K562 (cell line): Measurements from ENCODE around the gene NT5DC2. TPM values are rescaled to one million over a fixed set of nuclear protein-coding genes. Genes with fewer than 3 reads are reported as not detected.

Experiments
- ATAC-seq: fragments of 200-7000 bp; cut with Tn5 transposase; 3 replicates; pipeline ENCODE4 v1.9.1; 2020; ENCODE audit warnings: moderate library complexity
- BruUV-seq: library from RNA; stranded (reverse); fragments of 400-500 nt; replicated peaks from 2 replicates; lab custom pipeline; 2021; lab: Mats Ljungman, UMichigan
- CTCF ChIA-PET: fragments of 300-600 bp; formaldehyde crosslinking; extraction: SDS; loops from one replicate; lab custom pipeline; 2021; ENCODE audit warnings: low intra/inter-chr PET ratio; lab: Yijun Ruan, JAX
- POLR2A ChIA-PET: fragments of 300-600, 350-650 bp; sonication (Branson Sonifier 250); formaldehyde crosslinking; extraction: SDS; loops from one replicate; lab custom pipeline; 2021; ENCODE audit warnings: antibody characterized with exemption, inconsistent platforms; lab: Yijun Ruan, JAX
- DNase-seq, 4 experiments: peaks; one replicate each; pipeline versions ENCODE4 v3.0.0 to v3.0.0-alpha.2; 2011 to 2018; ENCODE audit warnings: low spot score in 3 of 4, mixed read lengths in 3 of 4; ENCODE audit errors: extremely low read depth in 1 of 4
- FAIRE-seq: peaks from 2 replicates; lab custom pipeline; 2011; peaks lifted over from hg19 to GRCh38; lab: Jason Lieb, UNC
- H2AFZ ChIP-seq: 2 replicates; pipeline ENCODE4 v1.6.0; 2011; ENCODE audit warnings: low read depth, low read length, control low read depth, inconsistent platforms
- H3K27ac ChIP-seq: fragments of 200-600 bp; 3 replicates; pipeline ENCODE4 v1.8.0; 2011; ENCODE audit warnings: low read depth, mild to moderate bottlenecking, control low read depth, inconsistent platforms, low read length, moderate library complexity, mixed read lengths; ENCODE audit errors: extremely low read depth
- H3K27me3 ChIP-seq, 2 experiments: fragments of 300-600 bp in 1 of 2; 2 replicates in 1 of 2; 3 replicates in 1 of 2; pipeline versions ENCODE4 v1.6.0 to v1.8.0; 2011; ENCODE audit warnings: inconsistent platforms in 2 of 2, low read length in 2 of 2, mild to moderate bottlenecking in 1 of 2, mixed read lengths in 1 of 2, moderate library complexity in 1 of 2; ENCODE audit not compliant: control insufficient read depth in 2 of 2, insufficient read depth in 2 of 2
- H3K36me3 ChIP-seq: fragments of 300-600 bp; 3 replicates; pipeline ENCODE4 v1.8.0; 2011; ENCODE audit warnings: mild to moderate bottlenecking, low read length, inconsistent platforms; ENCODE audit not compliant: control insufficient read depth, insufficient read depth
- H3K4me1 ChIP-seq, 2 experiments: fragments of 200-600 bp in 1 of 2; replicated peaks in 1 of 2; 2 replicates in 1 of 2; 3 replicates in 1 of 2; pipeline versions ENCODE4 v1.5.1 to v1.8.0; 2011; ENCODE audit warnings: inconsistent platforms in 2 of 2, low read length in 2 of 2, mild to moderate bottlenecking in 1 of 2, mixed read lengths in 1 of 2, moderate library complexity in 1 of 2; ENCODE audit not compliant: control insufficient read depth in 2 of 2, insufficient read depth in 2 of 2
- H3K4me2 ChIP-seq: 2 replicates; pipeline ENCODE4 v1.6.1; 2011; ENCODE audit warnings: low read length, control low read depth, inconsistent platforms, mixed read lengths; ENCODE audit not compliant: insufficient read depth
- H3K4me3 ChIP-seq: fragments of 200-600 bp; sonication (generic), shearing (Covaris generic); 2 replicates; pipeline ENCODE4 v1.5.1; 2016; ENCODE audit warnings: control low read depth, inconsistent platforms
- H3K79me2 ChIP-seq: fragments of 200-600 bp; 3 replicates; pipeline ENCODE4 v1.8.0; 2011; ENCODE audit warnings: low read length, inconsistent platforms; ENCODE audit not compliant: control insufficient read depth, insufficient read depth
- H3K9ac ChIP-seq, 2 experiments: 2 replicates each; pipeline versions ENCODE4 v1.6.0 to v1.6.1; 2011; ENCODE audit warnings: low read depth in 2 of 2, low read length in 2 of 2, control low read depth in 1 of 2, inconsistent platforms in 1 of 2, mild to moderate bottlenecking in 1 of 2, mixed read lengths in 1 of 2; ENCODE audit not compliant: insufficient read depth in 1 of 2
- H3K9me1 ChIP-seq: one replicate; pipeline ENCODE4 v1.6.0; 2011; ENCODE audit warnings: inconsistent platforms, mild to moderate bottlenecking, low read length, moderate library complexity; ENCODE audit not compliant: control insufficient read depth, insufficient read depth
- H3K9me3 ChIP-seq: replicated peaks from 2 replicates; pipeline ENCODE4 v1.5.1; 2011; ENCODE audit warnings: low read depth, low read length, inconsistent platforms; ENCODE audit not compliant: control insufficient read depth, insufficient read depth
- H4K20me1 ChIP-seq: replicated peaks from 2 replicates; pipeline ENCODE4 v1.6.1; 2011; ENCODE audit warnings: low read length, inconsistent platforms, mixed read lengths; ENCODE audit not compliant: control insufficient read depth, insufficient read depth
- CHD1 ChIP-seq: fragments of 200-600 bp; sonication (generic); IDR thresholded peaks from one replicate; pipeline ENCODE4 v1.6.1; 2012; ENCODE audit warnings: mild to moderate bottlenecking, moderate library complexity, low read length, inconsistent platforms
- GATA2 ChIP-seq: sonication (generic); formaldehyde crosslinking; IDR thresholded peaks from 2 replicates; pipeline ENCODE4 v1.4.0; 2020; ENCODE audit warnings: mild to moderate bottlenecking, missing genetic modification reagents
- POLR2G ChIP-seq: fragments of 200-400 bp; formaldehyde crosslinking; IDR thresholded peaks from 2 replicates; pipeline ENCODE4 v1.6.1; 2017; ENCODE audit warnings: low read depth, mild to moderate bottlenecking, antibody characterized with exemption, low read length, moderate library complexity
- ZBTB9 ChIP-seq: fragments of 450-650 bp; formaldehyde crosslinking; IDR thresholded peaks from 2 replicates; pipeline ENCODE4 v1.4.0; 2020; ENCODE audit warnings: mild to moderate bottlenecking, moderate library complexity
- WGBS: fragments of 100-300 bp; shearing (Covaris generic); methylation state at CpG from one replicate; pipeline ENCODE4 v1.1.6; 2016; ENCODE audit warnings: low coverage, mixed read lengths; ENCODE audit not compliant: insufficient coverage; ENCODE audit errors: missing lambda C conversion rate; 5-methylcytosine and 5-hydroxymethylcytosine counted together
- in situ Hi-C: fragments of 300-500 bp; cut with MboI; formaldehyde crosslinking; loops from 4 replicates; pipeline ENCODE4 v1.15.0; 2018; ENCODE audit warnings: inconsistent platforms, mixed read lengths
- intact Hi-C: fragments of 100-400 bp; cut with micrococcal nuclease; formaldehyde crosslinking; loops from 2 replicates; pipeline ENCODE4 v1.14.2; 2022
- polyA plus RNA-seq, 8 experiments: library from polyadenylated mRNA; depleted of rRNA in 4 of 8; stranded (reverse) in 5 of 8; unstranded in 3 of 8; fragments of >200 nt; fragmentation: Nextera tagmentation in 2 of 8; fragmentation: Illumina TruSeq in 1 of 8; extraction: Ambion mirVana in 2 of 8; extraction: Trizol in 1 of 8; gene quantifications; 2 replicates each; pipeline versions ENCODE4 v1.2.1 to v1.2.3, GENCODE V29; 2011 to 2014; ENCODE audit warnings: inconsistent platforms in 1 of 8, missing spikeins in 1 of 8
- total RNA-seq, 7 experiments: library from RNA; depleted of rRNA in 6 of 7; stranded (reverse); fragments of >200 nt in 6 of 7; fragmentation: Illumina TruSeq in 2 of 7; extraction: Trizol in 2 of 7; gene quantifications; 2 replicates each; pipeline versions ENCODE4 v1.2.1 to v1.2.3, GENCODE V29; 2011 to 2021; ENCODE audit warnings: low replicate concordance in 1 of 7

The NT5DC2 gene
- total and polyA plus RNA-seq, 9 of the 15 experiments (the other 6 are each of a cell fraction or from before 2014, with no cell fraction given), result 25.6 to 168 (median 122) TPM

DNA sequence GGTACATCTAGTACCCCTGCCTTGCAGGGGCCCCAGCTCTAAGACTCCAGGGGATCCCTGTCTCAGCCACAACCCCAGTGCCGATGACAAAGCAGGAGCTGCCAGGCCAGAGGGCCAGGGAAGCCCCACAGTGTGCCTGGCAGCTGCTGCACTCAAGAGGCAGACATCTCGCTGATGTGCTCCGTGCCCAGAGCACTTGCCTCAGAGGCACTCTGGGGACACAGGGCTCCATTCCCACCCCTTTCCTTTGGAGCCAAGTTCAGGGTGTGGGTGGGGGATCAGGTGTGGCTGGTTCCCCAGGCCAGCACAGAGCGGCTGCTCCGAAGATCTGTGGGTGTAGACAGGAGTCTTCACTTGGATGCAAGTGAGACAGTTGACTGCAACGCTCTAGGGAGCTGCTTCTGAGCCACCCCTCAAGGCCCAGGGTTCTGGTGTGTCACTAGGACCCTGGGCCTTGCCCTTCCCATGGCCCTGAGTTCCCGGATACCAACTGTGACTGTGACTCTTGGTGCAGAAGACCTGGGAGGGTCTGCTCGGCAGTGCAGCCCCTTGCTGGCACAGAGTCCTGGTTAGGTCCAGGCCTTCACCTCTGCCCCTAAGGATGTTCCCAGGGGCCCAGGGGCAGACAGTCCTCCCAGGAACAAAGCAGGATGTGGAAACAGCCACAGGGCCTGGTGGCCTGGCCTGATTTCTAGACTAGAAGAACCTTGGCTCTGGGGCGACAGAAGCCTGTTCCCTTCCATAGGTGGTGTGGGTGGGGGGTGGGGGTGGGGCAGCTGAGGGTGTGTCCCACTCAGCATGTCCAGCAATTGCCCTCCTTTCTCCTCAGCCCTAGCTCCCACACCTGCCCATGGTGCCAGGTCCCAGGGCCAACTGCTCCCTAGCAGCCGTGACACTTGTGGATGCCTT, 2.5 kb downstream of the NT5DC2 start:
- Histone ChIP-seq H4K20me1 (peaks cover 12% of the 10 kb centered on the region; the same call in 1 of the 2 replicates), H3K9ac (peak overlapping the region; percentile 82 to 92; a peak in 3 of 4 replicates), H3K4me1 (peaks cover 25 to 57% of the 10 kb centered on the region in 2 experiments), H3K9me3 (no peaks in the 10 kb centered on the region), H3K27ac (no peak overlapping the region; the same call in 2 of the 3 replicates), H3K79me2 (peaks cover 65% of the 10 kb centered on the region), H3K4me2 (peak overlapping the region; percentile 78), H3K9me1 (peaks cover 17% of the 10 kb centered on the region), H2AFZ (no peak overlapping the region), H3K4me3 (no peak overlapping the region), H3K27me3 (no peaks in the 10 kb centered on the region), H3K36me3 (peaks cover 60% of the 10 kb centered on the region; the same call in 2 of the 3 replicates)
- FAIRE-seq, result no peak
- 92% methylated on average over 5 of the region's 10 CpGs for WGBS
- POLR2A ChIA-PET, result interaction anchor here (0.5 to 1.3 kb wide), 3 partner anchors 10 to 154 kb away, joined by 3 read pairs; no protein-coding TSS in a partner anchor
- intact Hi-C loops (no loop called here), in situ Hi-C loops (no loop called here)
- no peak for DNase-seq
- BruUV-seq, result no TSS peak
- TF ChIP-seq CHD1 (no peak), GATA2 (CRISPR knock-in tag) (no peak), ZBTB9 (no peak), POLR2G (peak; percentile 36; the same call in 1 of the 2 replicates)
- ATAC-seq, result no peak
- CTCF ChIA-PET, result no interaction called here
